ENCODE results near the gene HLX. TPM values are rescaled to one million over a fixed set of nuclear protein-coding genes. Genes with fewer than 3 reads are reported as not detected.
A peak's percentile ranks its signal among the peaks of the same experiment; 100 is the strongest.

Gene HLX
- total RNA-seq, 1 donor from 2014 or later, result 0.61 TPM

DNA sequence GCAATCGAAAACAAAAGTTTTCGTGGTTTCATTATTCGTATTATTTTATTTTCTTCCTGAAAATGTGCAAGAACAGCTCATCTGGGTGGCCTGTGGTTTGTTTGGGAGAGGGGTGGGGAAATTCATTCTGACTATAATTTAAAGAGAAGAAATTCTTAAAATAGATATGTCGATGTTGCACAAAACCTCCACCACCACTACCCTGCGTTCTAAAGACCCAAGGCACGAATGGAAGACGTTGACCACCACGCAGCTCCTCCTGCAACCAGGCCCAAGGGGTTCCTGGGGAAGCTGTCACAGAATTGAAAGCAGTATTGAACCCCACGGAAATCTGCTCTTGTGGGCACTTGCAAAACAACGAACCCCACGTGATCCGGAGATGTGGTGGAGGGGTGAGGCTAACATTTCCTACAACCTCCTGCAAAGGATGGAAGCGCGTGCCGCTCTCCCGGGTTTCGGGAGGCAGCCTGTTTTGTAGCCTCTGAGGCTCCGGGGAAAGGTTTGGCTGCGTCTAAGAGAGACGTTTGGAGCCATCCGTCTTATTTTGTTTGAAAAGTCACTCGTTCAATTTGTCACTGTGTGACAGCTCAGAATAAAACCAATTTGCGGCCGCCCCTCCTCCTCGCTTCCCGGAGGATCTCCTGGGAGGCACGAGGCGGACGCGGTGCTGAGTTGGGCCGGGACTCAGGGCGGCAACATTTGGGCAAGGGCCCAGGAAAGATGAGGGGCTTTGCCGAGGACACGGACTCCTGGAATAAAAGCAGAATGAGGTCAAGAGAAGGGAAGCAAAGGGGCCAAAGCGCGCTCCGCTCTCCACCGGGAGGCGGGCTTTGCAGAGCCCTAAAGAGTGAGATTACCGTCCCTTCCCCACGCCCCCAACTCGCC, 810 bp upstream of the HLX start:
- Mint-ChIP-seq H3K9me3 (no peaks in the 10 kb centered on the region), H3K27ac (ENCODE audit: unreplicated experiment) (no peak overlapping the region), H3K36me3 (ENCODE audit: low read depth) (peaks cover 3% of the 10 kb centered on the region)

DNA sequence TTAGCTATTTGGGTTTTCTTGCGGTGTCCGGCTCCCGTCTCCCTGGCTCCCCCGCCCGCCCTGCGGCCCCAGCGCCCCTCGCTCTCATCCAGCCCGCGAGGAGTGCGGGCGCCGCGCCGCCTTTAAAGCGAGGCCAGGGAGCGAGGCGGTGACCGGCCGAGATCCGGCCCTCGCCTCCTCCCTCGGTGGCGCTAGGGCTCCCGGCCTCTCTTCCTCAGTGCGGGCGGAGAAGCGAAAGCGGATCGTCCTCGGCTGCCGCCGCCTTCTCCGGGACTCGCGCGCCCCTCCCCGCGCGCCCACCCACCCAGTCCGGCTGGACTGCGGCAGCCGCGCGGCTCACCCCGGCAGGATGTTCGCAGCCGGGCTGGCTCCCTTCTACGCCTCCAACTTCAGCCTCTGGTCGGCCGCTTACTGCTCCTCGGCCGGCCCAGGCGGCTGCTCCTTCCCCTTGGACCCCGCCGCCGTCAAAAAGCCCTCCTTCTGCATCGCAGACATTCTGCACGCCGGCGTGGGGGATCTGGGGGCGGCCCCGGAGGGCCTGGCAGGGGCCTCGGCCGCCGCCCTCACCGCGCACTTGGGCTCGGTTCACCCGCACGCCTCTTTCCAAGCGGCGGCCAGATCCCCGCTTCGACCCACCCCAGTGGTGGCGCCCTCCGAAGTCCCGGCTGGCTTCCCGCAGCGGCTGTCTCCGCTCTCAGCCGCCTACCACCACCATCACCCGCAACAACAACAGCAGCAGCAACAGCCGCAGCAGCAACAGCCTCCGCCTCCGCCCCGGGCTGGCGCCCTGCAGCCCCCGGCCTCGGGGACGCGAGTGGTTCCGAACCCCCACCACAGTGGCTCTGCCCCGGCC, 492 bp downstream of the HLX start:
- Mint-ChIP-seq H3K27me3 (ENCODE audit: low read depth) (peaks cover 99% of the 10 kb centered on the region), H3K4me1 (peaks cover 40% of the 10 kb centered on the region)

More for the DNA sequence above, 810 bp upstream of the HLX start:
- Mint-ChIP-seq H3K4me3 (peak overlapping the region; percentile 83), H3K27me3 (ENCODE audit: low read depth) (peaks cover 99% of the 10 kb centered on the region), H3K4me1 (peaks cover 31% of the 10 kb centered on the region)
- TF ChIP-seq, protein P1, sequence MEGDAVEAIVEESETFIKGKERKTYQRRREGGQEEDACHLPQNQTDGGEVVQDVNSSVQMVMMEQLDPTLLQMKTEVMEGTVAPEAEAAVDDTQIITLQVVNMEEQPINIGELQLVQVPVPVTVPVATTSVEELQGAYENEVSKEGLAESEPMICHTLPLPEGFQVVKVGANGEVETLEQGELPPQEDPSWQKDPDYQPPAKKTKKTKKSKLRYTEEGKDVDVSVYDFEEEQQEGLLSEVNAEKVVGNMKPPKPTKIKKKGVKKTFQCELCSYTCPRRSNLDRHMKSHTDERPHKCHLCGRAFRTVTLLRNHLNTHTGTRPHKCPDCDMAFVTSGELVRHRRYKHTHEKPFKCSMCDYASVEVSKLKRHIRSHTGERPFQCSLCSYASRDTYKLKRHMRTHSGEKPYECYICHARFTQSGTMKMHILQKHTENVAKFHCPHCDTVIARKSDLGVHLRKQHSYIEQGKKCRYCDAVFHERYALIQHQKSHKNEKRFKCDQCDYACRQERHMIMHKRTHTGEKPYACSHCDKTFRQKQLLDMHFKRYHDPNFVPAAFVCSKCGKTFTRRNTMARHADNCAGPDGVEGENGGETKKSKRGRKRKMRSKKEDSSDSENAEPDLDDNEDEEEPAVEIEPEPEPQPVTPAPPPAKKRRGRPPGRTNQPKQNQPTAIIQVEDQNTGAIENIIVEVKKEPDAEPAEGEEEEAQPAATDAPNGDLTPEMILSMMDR (conservative IDR thresholded peaks at IDR 0.05), result no peak
- DNase-seq (ENCODE audit: low read depth, low spot score), result no peak

DNA sequence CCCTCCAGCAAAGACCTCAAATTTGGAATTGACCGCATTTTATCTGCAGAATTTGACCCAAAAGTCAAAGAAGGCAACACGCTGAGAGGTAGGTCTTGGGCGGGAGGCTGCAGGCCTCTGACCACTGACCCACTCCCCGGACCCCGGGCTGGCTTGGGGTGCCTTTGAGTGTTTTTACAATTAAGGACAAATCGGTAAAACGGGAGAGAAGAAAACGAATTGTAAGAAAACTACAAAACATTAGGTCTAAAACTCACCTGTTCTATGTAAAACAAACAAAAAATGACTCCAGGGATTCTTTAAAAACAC, 1.1 kb downstream of the HLX start:
- no peak for DNase-seq (ENCODE audit: low read depth, low spot score)
- peak overlapping the region; percentile 36 for H3K4me3 Mint-ChIP-seq
- H3K27ac Mint-ChIP-seq (ENCODE audit: unreplicated experiment), result no peak overlapping the region
- H3K4me1 Mint-ChIP-seq, result peaks cover 42% of the 10 kb centered on the region
- peaks cover 99% of the 10 kb centered on the region for H3K27me3 Mint-ChIP-seq (ENCODE audit: low read depth)
- peaks cover 3% of the 10 kb centered on the region for H3K36me3 Mint-ChIP-seq (ENCODE audit: low read depth)
- H3K9me3 Mint-ChIP-seq, result no peaks in the 10 kb centered on the region
- TF ChIP-seq, protein P1 (conservative IDR thresholded peaks at IDR 0.05), result no peak

More for the DNA sequence above, 492 bp downstream of the HLX start:
- H3K36me3 Mint-ChIP-seq (ENCODE audit: low read depth), result peaks cover 3% of the 10 kb centered on the region
- TF ChIP-seq, protein P1 (conservative IDR thresholded peaks at IDR 0.05), result no peak
- no peak overlapping the region for H3K27ac Mint-ChIP-seq (ENCODE audit: unreplicated experiment)
- H3K9me3 Mint-ChIP-seq, result no peaks in the 10 kb centered on the region
- H3K4me3 Mint-ChIP-seq, result peak overlapping the region; percentile 83
- no peak for DNase-seq (ENCODE audit: low read depth, low spot score)

DNA sequence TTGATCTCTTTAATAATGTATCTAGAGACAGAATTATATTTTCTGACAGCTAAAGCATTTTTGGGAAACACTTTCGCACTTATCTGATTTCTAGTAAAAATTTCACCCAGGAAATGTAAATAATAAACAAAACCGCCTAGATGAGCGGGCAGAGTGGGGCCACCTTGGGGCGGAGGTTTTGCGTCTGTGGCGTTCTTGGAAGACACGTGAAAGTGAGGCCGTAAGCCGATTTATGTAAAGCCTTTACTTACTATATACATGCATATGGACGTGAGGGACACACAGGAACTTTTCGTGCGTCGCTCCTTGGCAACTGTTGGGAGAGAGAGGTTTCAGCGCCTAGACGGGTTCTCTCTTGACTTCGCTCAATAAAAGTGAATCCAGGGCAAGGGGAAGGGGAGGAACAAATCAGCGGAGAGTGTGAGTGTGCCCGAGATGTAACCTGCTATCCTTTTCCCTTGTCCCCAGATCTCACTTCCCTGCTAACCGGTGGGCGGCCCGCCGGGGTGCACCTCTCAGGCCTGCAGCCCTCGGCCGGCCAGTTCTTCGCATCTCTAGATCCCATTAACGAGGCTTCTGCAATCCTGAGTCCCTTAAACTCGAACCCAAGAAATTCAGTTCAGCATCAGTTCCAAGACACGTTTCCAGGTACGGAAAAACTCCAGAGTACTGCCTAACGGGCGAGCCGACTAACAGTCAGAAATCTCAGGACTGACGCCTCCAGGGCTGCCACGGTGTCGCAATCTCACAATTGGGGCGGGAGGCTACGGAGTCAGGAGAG, 1.7 kb downstream of the HLX start:
- no peak for DNase-seq (ENCODE audit: low read depth, low spot score)
- H3K36me3 Mint-ChIP-seq (ENCODE audit: low read depth), result peaks cover 3% of the 10 kb centered on the region
- no peak overlapping the region for H3K27ac Mint-ChIP-seq (ENCODE audit: unreplicated experiment)
- TF ChIP-seq, protein P1 (conservative IDR thresholded peaks at IDR 0.05), result no peak
- H3K4me3 Mint-ChIP-seq, result peak overlapping the region; percentile 36
- H3K4me1 Mint-ChIP-seq, result peaks cover 42% of the 10 kb centered on the region
- no peaks in the 10 kb centered on the region for H3K9me3 Mint-ChIP-seq
- peaks cover 99% of the 10 kb centered on the region for H3K27me3 Mint-ChIP-seq (ENCODE audit: low read depth)

All from neural crest cell (in vitro differentiated cells).